NOMO-1 treated with dmso at 0.1 percent for 144 hours (cell line): Measurements from ENCODE around the gene AGAP3.

Experiments
- DNase-seq: peaks from one replicate; lab custom pipeline; 2025; ENCODE audit not compliant: unreplicated experiment; lab: John Stamatoyannopoulos, UW

Gene AGAP3

DNA sequence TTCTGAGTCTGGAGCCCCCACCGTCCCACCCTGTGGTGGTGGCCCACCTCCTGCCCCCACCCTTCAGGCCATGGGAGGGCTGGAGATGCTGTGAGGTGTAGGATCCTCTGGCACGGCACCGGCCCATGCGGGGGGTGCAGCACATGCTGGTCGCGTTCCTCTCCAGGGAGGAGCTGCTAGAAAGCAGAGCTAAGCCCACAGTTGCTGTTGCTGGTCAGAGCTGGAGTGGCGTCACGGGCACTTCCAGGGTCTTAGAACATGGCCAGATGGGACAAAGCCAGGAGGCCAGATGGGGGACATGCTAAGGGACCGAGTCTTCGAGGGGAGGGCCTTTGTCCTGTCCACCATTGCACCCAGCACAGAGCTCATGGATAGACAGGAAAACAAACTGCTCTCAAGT lies 21.6 kb downstream of the AGAP3 start:
- no peak for DNase-seq

DNA sequence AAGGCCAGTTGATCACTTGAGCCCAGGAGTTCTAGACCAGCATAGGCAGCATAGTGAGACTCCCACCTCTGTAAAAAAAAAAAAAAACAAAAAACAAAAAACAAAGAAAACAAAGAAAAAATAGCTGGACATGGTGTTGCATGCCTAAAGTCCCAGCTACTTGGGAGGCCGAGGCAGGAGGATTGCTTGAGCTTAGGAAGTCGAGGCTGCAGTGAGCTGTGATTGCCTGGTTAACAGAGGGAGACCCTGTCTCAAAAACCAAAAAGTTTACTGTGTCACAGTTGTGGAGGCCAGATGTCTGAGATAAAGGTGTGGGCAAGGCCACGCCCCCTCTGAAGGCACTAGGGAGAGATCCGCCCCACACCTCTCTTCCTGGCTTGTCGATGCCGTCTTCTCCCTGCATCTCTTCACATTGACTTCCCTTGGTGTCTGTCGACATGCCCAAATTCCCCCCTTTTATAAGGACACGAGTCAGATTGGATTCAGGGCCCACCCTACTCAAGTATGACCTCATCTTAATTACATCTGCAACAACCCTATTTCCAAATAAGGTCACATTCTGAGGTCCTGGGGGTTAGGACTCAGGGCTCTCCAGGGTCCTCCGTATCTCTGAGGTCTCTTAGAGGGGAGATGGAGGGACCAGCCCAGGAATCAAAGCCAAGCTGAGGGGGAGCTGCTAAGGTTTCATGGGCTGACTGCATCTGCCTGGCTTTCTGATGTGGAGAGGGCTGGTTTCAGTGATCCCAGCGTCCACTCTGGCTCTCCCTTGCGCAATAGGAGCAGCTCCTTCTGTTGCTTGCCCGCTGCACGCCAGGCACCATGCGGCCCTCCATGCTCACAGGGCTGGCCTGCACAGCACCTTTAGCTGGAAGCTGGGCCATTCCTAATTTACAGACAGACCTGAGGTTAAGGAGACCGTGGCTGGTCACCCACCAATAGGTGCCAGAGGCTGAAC lies 23.1 kb downstream of the AGAP3 start:
- no peak for DNase-seq

DNA sequence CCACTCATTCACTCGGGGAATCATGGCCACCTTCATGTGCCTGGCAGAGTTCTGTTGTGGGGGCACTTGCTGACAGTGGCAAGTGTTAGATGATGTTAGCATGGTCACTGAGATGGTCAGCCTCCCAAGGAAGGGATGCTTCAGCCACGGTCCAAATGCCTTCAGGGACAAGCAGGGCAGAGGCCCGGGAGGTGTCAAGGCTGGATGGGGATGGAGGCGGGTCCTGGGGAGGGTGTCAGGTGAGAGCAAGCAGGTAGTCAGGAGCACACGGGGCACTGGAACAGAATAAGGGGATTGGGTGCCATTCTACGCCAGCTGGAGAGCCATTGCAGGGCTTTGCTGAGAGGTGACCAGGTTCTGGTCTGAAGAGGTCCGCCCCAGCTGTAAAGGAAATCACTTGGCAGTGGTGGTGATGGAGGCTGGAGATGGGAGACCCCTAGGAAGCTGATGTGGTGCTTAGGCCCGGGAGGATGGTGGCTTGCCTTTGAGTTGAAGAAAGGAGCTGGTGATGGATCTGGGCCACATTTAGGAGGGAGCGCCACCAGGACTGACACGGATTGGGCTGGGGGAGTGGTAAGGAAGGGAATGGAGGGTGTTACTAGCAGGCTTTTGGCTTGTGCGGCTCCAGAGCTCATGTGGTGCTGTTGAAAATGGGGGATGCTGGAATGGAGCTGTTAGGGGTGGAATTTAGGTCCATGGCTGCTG lies 24.1 kb downstream of the AGAP3 start:
- no peak for DNase-seq

DNA sequence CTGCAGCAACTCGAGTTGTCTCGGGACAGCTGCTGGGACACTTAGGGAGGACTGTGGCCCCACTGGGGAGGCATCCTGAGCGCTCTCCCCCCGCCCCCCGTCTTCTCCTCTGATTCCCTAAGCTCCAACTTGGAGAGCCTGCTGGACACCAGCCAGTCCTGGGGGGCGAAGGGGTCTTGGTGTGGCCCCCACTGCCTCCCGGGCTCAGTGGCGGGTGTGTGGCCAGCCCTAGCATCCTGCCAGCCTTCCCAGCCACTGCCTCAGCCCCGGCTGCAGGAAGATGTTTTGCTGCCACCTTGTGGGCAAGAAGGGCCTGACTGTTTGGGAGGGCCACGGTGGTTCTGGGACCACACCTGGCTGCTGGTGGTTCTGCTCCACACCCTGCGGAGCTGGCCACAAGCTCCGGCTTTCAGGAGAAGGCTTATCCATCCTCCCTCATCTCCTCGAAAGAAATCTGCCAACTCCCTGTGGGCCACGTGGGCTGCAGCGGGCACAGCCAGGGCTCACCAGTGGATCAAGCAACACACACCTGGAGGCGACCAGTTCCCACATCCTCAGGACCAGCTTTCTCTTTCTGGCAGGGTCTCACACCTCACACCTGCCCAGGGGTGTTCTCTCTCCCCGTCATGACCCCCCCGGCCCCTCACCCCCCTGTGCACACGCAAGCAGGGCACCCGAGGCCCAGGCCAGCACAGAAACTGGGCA lies 24.8 kb downstream of the AGAP3 start:
- DNase-seq, result no peak

DNA sequence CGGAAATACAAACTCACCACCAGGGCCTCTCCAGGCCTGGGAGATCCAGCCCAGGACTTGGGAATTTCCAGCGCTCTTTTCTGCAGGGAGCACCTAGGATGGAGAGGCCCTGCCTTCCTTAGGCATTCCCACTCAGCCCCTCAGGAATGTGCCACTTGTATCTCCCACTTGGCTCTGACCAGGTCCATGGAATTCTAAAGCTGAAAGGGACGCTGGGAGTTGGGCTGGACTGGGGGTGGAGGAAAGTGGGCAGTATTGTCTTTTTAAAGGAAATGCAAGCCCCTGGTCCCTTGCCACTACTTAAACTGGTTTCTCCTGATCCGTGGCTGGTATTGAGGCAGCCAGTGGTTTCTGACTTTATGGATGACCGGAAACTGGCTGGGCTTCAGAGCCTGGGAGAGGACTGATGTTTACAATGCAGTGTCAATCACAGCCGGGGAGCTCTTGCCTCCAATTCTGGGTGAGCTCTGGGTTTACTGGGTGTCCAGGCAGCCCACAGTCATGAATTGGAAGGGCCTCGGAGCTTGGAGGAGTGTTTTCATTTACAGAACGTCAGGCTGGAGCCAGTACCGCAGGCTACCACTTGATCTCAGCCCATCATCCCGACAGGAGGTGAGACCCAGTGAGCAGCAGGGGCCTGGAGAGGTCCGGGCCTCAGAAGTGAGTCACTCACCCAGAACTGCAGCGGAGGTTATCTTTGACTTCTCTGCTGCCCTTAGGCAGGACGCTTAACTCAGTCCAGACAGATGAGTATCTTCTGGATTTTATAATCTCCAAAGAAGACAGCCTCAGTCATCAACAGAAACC lies 27.3 kb downstream of the AGAP3 start:
- no peak for DNase-seq

- DNase-seq, result no peak
Observed at GRCh38 chr7:151114151-151115090, 28.1 kb downstream of the AGAP3 start.

- no peak for DNase-seq
Observed at GRCh38 chr7:151115121-151115835, 29.0 kb downstream of the AGAP3 start.

GRCh38 chr7:151115836-151116418 lies 29.7 kb downstream of the AGAP3 start:
- DNase-seq, result no peak

- DNase-seq, result no peak
Observed at GRCh38 chr7:151116603-151117440, 30.5 kb downstream of the AGAP3 start.

DNA sequence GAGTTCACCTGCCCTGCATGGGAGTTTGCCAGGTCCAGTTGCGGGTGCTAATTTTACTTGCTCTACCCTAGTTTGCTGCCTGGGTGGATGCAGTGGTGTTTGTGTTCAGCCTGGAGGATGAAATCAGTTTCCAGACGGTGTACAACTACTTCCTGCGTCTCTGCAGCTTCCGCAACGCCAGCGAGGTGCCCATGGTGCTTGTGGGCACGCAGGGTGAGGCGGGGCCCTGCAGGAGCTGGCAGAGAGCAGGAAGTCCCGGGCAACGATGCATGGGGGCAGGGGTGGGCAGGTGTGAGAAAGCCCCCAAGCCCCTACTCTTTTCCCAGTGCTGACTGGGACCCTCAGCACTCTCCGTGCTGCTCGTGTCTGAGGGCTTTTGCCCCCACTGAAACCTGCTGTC lies 31.3 kb downstream of the AGAP3 start:
- no peak for DNase-seq

GRCh38 chr7:151118108-151119054 lies 32.1 kb downstream of the AGAP3 start:
- no peak for DNase-seq

DNA sequence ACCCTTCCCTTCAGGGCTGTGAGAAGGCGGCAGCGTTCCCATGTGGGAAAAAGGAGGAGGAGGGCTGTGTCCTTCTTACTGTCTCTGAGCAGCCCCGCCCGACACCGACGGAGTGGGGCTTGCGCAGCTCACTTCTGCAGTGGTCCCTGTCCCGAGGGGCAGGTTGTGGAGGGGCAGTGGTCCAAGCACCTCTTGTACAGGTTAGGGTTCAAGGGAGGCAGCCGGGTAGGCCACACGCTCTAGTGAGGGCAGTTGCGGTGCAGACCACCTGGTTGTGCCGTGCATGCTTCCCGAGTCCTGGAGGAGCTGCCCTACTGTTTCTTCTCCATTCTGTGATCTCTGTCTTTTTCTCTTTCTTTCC lies 32.8 kb downstream of the AGAP3 start:
- DNase-seq, result no peak

DNA sequence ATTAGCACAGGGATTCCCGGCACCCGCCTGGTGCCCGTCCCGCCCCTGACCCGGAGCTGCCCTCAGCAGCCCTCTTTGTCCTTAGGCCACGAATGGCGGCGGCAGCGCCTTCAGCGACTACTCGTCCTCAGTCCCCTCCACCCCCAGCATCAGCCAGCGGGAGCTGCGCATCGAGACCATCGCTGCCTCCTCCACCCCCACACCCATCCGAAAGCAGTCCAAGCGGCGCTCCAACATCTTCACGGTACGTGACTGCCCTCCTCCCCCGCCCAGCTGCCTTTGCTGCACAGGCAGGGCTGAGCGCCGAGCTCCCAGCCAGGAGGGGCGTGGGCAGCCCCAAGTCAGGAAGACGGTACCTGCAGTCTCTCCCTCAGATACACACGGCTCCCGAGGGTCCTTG lies 33.6 kb downstream of the AGAP3 start:
- no peak for DNase-seq

- DNase-seq, result no peak
Observed at GRCh38 chr7:151120896-151121295, 34.6 kb downstream of the AGAP3 start.

DNA sequence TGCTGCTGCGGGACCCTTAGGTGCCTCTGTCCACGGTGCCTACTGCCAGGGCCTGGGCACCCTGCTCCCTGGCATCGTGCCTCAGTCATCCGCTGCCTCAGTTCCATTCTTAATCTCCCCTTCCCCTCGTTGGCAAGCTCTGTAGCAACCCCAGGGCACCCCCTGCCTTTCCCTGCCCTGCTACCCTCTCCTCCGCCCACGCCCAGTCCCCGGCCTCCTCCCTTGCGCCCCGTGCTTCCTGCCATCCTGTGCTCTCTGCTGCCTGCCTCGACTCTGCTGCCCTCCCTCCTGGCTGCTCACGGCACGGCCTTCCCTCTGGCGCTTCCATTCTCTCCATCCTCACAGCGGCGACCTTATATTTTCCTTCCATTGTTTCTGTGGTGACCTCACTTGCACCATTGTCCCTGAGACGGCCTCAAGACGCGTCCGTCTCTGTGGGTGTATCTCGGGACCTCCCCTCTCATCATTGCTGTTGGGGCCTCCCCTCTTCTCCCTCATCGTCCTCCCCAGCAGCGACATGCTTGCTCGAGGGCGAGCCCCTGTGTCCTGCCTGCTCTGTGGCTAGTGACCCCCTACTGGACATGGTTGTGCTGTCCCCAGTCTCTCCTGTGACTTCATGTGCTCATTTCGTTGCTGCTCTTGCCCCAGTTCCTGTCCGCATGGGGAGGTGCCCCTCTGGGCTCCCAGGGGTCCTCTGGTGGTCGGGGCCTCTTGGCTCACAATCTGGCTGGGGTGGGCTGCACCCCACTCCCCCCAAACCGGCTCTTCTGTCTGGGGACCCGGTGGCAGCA lies 35.3 kb downstream of the AGAP3 start:
- DNase-seq, result no peak

DNA sequence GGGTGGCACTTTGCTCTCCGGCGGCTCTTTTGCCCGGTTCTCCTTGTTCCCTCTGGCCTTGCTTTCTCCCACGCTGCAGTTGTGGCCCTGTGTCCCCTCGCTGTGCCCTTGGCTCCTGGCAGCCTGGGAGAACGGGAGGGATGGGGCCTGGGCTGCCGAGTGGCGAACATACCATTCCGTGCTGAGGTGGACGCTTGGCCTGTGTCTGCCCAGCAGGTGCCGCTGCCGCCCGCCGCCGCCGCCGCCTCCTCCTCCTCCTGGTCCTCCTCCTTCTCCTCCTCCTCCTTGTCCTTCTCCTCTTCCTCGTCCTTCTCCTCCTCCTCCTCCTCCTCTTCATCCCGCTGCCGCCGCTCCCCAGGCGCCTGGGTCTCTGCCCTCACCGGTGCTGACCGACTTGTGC lies 36.0 kb downstream of the AGAP3 start:
- DNase-seq, result no peak
